Glomerular visceral epithelial cell (primary cell): ENCODE measurements around the gene ADARB2.
"Not testable (repeated sequence)": the region's sequence is repeated elsewhere in the genome, so short reads cannot be mapped to it uniquely, and the experiment has no call there.

Source experiments
- DNase-seq: peaks from one replicate; pipeline ENCODE4 v3.0.0-alpha.2; 2016; ENCODE audit errors: extremely low spot score

ADARB2 gene

DNA sequence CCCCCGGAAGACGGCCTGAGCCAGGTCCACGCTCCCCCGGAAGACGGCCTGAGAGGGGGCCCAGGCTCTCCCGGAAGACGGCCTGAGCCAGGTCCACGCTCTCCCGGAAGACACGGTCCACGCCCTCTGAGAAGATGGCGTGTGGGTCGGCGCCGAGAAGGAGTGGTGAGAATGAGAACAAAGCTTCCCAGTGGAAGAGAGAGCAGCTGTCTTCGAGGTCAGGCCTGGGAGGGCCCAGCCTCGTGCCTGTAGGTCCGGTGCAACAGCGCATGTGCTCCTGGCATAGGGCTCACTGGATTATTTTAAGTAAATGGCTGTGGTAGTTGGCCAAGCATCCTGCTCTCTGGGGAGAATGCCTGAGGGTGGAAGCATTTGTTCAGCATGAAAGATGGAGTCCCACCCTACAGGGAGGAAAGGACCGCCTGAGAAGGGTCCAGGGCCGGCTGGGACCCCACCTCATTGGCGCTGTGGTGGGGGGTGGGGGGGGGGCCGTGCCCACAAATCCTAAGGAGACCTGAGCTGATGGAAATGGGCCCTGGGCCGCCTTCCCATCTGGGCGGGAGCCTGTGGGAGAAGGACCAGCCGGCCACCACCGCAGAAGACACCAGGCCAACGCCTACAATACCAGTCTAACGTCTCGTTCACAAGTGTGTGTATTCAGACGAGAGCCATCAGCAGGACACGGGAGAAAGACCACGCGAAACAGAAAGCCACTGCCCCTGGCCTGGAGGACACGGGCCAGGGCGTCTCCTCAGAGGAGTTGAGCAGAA, 471.1 kb downstream of the ADARB2 start:
- DNase-seq, result no peak

DNA sequence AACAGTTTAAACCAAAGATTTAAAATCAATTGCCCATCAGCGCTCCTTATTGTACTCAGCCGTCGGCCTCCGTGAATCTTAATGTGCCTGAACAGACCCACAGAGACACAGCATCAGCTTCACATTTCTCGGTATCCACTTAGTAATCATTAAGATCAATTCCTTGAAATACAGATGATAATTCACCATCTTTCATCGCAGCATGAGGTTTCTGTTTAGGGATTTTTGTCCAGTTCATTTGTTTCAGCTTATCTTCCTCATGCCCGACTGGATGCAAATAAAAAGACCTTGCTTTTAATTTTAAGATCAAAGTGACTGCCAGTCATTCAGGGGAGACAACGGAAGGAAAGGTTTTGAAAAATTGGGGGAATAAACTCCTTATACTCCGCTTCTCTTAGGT, 473.3 kb downstream of the ADARB2 start:
- DNase-seq, result no peak

DNA sequence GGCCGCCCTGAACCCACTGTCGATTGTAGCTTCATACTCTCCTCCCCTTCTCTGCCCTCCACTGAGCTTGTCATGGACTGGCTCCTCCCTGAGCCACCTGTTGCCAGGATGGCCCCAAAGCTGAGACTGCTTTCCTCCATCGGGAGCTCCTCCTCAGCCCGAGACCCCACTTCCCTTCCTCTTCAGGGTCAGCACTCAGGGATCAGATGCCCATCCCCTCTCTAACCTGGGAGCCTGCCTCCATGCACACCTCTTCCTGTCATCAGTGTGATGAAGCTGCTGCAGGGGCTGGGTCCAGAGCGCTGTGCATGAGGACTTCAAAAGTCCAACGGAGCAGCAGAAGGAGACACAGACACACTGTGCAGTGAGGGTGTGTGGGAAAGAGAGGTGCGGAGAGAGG, 480.1 kb downstream of the ADARB2 start:
- DNase-seq, result no peak

DNA sequence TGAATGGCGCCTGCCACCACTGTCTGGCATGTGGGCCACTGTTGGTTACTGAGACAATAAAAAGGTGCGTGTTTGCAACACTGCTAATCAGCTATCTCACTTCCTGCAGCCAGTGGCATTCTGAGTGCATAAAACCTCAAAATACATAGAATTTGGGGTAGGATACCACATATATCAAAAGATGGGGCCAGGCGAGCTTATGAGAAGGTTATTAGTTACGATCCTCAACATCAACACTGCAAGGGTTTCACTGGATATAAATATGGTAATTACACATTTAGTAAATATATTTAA, 480.9 kb downstream of the ADARB2 start:
- DNase-seq, result no peak

DNA sequence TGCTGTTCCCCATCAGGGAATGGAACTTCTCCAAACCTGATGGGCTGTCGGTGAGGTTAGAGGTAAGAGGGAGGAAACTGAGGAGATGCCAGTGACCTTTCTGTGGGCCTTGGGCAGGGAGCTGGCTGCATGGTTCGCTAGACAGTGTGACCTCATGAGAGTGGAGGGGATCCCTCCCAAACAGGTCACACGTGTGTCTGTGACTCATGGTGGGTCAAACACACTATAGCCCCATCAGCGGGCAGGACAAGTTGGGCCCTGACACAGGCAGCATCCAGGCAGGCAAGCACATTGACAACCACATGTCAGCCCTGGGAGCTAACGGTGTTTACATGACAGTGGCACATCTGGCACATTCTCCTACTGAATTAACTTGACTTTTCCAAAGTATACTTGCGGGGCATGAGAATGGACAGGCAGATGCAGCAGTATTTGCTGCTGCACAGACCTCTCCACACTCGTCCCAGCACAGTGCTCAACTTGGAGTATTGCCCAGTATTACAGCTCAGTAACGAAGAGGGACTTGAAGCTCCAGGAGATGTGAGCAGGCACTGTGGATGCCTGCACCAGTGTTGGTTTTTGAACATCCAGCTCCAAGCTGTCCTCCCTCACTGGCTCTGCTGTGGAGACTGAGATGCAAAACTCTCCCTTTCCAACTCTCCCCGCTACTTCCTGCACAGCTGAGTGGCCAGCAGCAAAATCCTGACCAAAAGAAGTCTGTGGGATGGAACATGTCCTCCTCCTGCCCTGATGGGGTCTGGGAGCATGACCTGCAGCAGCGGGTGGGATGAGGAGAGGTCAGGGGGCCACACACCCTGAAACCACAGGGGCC, 481.5 kb downstream of the ADARB2 start:
- no peak for DNase-seq

DNA sequence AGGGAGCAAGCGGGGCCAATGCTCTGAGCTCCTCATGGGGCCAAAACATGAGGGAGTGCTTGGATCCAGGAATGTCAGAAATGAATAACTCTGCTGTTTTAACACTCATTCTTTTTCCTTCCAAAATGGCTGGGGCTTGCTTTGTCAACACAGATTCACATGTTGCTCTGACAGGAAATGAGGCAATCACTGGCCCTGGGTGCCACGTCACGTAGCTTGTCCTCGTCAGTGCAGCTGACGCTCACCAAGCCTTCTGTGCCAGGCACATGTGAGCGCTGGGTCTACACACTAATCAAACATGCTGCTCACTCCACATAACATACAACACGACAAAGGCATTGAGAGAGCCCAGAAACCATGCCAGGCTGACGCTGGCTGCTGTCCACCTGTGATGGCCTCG, 482.2 kb downstream of the ADARB2 start:
- no peak for DNase-seq

DNA sequence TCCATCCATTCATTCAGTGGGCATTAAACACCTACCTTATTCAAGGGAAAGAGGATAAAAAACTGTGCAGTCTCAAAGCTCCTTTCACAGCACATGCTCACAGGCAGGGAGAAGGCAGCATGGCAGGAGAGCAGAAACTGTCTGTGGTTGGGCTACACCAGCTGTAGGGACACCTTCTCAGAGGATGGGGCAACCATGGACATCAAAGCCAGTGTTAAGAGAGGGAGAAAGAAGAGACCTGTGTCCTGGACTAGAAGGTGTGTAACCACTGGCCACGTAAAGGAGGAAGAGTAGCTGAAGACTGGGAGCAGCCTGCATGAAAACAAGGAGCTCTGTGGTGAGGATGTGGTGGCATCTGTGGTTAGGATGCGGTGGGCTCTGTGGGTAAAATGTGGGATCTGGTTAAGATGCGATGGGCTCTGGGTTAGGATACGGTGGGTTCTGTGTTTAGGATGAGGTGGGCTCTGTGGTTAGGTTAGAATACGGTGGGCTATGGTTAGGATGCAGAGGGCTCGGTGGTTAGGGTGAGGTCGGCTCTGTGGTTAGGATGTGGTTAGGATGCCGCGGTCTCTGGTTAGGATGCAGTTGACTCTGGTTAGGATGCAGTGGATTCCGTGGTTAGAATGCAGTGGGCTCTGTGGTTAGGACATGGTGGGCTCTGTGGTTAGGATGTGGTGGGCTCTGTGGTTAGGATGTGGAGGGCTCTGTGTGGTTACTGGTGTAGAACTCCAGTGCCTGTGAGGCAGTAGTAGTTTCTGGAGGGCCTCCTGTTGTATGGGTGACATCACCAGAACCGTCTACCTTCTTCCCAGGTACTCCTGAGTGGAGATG, 483.6 kb downstream of the ADARB2 start:
- no peak for DNase-seq

DNA sequence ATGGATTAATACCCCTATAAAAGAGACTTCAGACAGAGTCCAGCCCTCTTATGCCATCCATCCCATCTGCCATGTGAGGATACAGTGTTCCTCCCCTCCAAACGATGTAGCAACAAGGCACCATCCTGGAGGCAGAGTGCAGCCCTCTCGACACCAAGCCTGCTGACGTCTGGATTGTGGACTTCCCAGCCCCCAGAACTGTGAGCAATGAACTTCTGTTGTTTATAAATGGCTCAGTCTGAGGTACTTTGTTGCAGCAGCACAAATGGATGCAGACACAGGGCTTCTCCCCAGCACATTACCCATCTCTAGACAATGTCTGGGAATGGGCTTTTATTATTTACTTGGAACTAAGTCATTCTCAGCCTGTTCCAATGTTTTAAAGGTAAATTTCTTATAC, 485.6 kb downstream of the ADARB2 start:
- no peak for DNase-seq

DNA sequence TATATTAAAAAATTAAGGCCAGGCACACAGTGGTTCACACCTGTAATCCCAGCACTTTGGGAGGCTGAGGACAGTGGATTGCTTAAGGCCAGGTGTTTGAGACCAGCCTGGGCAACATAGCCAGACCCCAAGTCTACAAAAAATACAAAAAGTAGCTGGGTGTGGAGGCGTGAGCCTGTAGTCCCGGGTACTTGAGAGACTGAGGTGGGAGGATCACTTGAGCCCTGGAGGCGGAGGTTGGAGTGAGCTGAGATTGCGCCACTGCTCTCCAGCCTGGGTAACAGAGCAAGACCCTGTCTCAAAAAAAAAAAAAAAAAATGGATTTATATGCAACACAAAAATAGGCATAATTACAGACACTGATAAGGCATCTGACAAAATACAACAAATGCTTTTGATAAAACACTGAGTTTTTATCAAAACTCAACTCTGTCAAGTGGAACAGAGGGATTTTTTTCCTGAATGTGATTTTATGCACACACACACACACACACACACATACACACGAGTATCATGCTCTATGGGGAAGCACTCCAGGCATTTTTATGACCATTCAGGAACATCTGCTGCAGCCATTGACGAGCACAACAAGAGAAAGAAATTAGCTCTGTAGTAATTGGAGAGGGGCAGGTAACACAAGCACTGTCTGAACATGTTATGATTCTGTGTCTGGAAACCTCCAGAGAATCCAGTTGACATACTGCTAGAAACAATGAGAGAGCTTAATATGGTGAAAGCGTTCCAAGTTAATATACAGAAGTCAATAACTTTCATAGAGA, 488.0 kb downstream of the ADARB2 start:
- no peak for DNase-seq

DNA sequence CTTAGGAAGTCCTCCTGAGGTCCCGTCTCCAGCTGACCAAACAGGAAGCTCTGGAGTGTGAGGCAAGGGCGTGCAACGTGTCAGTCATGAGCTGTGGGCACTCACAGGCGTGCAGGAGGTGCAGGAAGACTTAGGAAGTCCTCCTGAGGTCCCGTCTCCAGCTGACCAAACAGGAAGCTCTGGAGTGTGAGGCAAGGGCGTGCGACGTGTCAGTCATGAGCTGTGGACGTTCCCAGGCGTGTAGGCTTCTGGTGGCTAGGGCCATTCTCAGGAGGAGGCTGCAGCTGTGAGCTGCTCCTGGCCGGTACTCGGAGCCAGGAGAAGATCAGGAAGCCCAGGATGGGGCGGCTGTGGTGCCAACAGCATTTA, 489.1 kb downstream of the ADARB2 start:
- not testable (repeated sequence) for DNase-seq

DNA sequence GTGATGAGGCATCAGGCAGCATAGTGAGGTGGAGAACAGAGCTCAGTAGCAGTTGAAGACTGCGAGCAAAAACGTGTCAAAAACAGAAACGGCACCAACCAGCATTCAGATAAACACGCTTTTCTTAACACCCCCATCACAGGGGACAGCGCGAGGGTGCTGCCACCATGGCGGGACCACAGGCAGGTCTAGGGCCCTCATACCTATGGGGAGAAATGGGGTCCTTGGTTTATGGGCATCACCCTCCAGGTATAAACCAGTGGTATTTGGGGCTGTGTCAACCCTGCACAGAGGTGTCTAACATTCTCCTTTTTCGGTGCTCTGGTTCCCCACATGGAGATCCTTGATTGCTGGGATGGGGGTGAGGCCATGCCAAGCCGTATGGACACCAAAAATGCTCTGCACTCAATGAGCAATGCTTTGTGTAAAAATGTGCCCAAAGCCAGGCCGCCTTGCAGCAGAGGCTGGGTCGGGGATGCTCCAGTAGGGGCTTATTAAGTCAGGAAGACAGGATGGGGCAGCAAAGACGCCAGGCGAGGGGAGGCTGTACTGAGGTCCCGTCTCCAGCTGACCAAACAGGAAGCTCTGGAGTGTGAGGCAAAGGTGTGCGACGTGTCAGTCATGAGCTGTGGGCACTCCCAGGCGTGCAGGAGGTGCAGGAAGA, 489.6 kb downstream of the ADARB2 start:
- DNase-seq, result no peak

DNA sequence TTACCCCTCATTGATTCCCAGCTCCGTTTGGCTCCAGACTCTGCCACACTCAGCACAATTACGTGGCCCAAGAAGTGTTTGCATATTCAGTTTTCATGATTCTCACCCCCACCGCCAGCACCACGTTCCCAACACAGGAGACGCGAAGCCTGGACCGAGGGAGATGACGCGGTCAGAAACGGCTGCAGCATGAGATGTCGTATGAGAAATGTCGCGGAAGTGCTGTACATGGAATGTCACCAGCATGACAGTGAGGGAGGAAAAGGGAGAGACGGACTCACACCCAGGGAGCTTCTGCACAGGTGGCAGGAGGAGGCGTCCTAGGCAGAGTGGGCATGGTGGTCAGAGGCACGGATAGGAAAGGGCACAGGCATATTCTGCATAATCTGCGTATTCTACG, 492.8 kb downstream of the ADARB2 start:
- no peak for DNase-seq

DNA sequence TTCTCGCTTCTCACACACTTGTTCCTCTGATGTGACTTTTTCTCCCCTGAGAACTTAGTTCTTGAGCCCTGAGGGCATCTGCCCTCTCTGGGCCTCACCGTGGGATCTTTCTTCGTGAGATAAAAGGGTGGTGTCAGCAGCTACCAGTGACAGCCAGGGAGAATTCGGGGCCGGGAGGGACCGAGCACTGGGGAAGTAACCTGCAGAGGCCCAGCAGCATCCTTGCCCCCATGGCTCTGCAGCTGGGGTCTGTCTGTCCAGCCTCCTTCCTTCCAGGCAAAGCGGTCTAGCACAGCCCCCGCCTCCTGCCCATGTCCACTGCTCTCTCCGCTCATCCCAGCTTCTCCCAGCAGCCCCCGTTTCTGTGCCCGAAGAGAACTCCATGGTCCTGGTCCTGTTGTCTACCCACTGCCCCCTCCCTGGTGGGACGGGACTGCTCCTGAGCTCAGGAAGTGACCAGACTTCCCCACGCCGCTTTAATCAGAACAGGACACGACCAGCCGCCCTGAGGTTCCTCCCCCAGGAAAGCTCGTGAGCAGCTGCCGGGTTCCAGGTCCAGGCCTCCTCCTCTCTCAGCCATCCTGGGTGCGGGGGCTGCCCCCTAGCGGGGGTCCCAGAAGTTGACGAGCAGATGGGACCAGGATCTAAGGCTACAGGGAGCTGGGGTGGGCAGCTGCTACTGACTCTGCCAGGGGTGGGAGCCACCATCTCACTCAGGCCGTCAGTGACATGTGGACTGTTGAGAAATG, 493.7 kb downstream of the ADARB2 start:
- no peak for DNase-seq

DNA sequence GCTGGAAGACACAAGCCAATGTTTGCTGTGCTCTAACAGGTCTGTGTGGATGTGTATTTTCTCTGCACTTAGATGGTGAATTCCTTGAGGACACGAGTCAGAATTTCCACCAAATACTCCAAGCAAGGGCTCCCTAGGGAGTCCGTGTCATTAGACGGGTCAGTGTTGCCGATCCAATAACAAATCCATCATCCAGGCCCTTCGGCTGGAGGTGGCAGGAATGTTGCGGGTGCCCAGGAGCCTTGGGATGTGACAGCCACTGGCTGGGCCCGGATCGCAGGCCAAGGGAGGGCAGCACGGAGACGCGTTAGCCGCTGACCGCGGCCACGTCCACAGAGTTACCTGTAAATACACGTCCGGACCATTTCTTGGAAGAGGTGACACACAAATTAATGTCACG, 494.4 kb downstream of the ADARB2 start:
- no peak for DNase-seq

DNA sequence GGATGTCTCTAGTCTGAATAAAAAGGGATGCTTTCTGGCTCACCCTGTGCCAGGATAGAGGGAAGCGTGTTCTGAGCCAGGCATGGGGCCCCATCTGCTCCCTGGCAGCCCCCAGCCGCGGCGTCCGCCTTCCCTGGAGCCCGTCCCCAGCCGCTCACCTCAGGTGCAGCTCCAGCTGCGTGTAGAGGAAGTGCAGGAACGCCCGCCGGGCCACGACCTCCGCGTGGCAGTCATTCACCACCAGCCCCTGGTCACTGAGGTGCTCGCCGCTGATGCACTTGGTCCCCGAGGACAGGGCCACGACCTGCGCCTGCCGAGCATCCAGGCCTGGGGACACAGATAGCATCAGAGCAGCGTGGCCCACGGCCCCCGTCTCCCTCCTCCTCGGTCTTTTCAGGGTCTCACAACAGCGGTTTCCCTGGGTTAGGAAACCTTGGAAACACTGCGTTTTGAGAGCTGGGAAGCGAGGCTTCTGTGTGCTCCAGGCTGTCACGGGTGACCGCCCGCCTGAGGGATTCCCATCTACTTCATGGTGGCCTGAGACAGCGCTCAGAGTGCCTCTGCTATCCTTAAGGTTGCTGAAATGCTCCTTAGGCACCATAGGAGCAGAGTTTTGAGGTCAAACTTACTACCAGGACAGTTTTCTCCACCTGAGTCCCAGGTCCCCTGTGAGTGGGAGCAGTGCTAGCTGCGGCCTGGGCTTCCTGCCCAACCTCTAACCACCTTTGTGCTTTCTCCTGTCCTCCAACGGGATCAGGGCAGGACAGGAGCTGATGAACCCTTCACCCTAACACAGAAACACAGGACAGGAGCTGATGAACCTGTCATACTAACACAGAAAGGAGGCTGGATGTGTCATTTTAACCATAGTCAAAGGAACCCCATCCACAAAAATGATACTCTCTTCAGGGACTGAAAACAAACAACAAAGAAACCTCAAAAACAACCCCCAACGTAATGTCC, 495.1 kb downstream of the ADARB2 start:
- DNase-seq, result no peak

DNA sequence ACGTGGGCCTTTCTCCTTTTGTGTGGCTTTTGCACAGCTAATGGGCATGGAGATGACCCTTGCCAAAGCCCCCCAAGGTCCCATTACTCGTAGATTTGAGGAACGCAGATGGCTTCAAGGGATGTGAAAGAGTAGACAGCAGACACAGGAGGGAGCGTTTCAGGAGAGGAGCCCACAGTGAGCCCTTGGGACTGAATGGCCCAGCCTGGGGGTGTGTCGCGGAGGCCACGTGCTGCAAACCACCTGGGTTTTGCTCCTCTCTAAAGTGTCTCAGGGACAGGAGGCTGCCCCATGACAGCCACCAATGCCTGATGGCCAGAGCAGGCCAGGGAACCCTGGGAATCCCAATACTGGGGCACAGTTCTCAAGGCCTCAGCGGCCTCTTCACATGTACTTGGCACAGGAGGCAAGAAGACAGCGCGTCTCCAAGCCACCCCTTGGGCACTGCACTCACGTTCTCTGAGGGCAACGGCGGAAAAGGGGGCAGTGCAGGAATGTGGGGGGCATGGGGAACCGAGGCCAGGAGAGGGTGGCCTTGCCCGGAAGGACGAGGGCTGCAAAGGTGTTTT, 495.9 kb downstream of the ADARB2 start:
- DNase-seq, result no peak

DNA sequence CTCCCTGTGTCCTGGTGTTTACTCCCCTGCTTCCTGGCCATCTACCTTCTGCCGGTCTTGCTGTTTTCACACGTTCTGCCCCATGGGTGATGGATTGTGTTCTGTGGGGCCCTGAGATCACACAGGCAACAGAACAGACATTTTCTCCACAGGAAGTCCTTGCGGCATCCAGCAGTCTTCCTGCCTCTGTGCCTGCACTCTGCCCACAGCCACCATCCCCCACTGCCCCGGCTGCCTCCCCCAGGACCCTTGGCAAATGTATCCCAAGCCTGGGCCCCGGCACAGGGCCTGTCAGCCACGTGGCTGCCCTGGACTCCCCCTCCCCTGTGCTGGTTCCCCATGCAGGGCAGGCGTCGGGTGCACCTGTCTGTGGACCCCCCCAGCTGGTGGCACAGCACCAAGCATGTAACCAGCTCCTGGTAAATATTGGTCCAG, 497.0 kb downstream of the ADARB2 start:
- DNase-seq, result no peak

DNA sequence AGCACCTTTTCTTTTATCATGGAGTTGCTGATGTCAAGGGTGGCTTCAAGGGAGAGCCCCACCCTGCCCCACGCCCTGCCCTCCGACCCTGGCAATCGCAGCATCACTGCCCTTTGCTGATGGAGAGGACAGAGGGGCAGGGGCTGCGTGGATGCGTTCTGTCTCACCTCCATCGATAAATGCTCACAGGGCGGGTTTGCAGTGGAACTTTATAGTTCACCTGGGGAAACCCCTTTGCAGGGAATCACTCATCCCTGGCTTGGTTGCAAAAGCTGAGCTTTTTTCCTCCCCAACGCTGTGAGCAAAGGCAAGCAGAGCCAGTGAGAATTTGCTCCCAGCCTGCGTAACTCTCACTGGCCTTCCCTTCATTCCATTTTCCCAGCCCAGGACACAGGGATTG, 504.3 kb downstream of the ADARB2 start:
- no peak for DNase-seq
